ENCODE data around the gene NHS. TPM values are rescaled to one million over a fixed set of nuclear protein-coding genes. Genes with fewer than 3 reads are reported as not detected.
"Not testable (repeated sequence)": the region's sequence is repeated elsewhere in the genome, so short reads cannot be mapped to it uniquely, and the experiment has no call there.

NHS gene
- total RNA-seq, 1 donor from 2014 or later, result 14.2 TPM

DNA sequence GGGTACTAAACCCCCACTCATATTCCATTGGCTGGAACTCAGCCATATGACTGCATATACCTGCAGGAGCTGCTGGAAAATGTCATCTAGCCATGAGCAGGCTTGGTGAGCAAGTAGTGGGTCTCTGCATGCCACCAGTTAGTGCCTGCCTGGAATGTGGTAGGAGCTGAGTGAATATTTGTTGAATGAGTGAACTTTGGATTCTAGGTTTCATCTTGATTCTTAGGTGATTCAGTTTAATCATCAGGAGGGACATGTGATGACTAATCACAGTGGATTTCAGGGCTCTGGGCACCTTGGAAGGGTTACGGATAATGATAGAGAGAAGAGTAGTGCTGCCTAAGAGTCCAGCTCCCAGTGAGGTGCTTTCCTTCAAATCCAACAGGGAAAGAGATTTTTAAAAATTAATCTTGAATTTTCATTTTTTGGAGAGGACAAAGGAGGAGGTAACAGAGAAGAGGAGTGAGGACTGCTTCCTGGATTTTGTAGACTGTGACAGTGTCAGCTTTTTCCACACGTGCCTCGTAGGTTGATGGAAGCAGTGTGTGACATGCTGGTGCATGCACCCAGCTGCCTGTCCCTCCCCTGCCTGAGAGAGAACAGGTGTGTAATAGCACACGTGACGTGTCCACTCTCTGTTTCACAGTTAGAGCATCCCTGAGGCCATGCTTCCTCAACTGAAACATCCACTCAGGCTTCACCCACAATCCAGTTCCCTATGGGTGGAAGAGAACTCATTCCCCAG is 30.4 kb downstream of the NHS start:
- DNase-seq (ENCODE audit: low read depth), result peak; percentile 95

GRCh38 chrX:17409566-17410290 is 34.7 kb downstream of the NHS start:
- no peak for DNase-seq (ENCODE audit: low read depth)

GRCh38 chrX:17410651-17411050 is 35.7 kb downstream of the NHS start:
- DNase-seq (ENCODE audit: low read depth), result no peak

- DNase-seq (ENCODE audit: low read depth), result peak; percentile 65
Measured at GRCh38 chrX:17411205-17411604, 36.2 kb downstream of the NHS start.

DNA sequence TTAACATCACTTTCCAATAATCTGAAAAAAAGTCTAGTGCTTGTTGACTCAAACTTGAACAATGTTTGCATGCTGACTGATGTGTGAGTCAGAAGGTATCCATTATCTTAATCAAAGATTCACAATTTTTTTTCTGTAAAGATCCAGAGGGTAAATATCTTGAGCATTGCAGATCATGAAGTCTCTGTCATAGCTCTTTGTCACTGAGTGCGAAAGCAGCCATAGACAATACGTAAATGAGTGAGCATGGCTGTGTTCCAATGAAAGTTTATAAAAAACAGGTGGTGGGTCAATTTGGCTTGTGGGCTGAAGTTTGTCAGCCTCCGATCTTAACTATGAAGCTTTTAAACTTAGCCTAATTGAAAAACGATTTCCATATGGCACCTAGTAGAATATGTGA is 37.7 kb downstream of the NHS start:
- peak; percentile 88 for DNase-seq (ENCODE audit: low read depth)

- DNase-seq (ENCODE audit: low read depth), result peak; percentile 98
Measured at GRCh38 chrX:17413228-17413627, 38.2 kb downstream of the NHS start.

DNA sequence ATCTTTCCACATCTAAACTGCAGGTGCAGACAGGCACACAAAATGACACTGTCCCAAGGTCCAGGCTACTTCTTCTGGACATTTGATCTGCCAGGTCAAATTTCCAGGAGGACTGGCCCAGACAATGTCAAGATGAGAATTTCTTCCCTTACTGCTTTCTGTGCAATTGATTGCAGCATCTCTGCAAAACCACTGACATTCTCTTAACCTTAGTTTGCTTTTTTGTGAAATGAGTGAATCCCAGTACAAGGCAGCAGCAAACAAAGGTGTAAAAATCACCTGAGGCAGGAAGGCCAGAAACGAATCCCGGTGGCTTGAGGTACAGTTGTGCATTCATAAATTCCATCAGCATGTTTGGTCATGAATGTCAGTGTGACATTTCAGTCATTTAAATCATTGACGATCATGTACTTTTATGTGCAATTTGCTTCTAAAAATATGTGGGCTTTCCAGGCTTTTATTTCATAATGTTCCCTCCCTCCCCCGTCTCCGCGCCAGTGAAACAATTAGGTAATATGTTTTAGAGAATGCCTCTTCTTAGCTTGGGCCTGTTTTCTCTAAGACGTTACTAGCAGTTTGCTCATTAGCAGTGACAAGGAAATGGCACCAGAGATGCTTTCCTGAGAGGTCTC is 39.1 kb downstream of the NHS start:
- peak; percentile 26 for DNase-seq (ENCODE audit: low read depth)

DNA sequence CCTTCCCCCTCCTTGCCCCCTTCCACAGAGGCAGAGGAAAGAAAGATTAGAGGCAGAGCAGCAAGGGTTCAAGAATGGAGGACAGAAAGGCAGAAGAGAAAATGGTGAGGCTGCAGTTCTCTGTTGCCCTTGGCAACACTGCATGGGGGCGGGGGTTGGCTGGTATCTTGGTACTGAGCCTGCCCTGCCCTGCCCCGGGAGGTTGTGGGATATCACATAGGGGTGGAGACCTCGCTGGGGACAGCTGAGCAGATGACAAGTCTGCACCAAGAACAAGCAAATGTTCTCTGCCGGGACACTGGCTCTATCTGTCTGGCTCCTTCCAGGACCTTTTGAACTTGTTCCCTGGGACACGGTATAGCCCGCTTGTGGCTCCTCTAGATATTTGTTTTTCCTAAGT is 39.8 kb downstream of the NHS start:
- DNase-seq (ENCODE audit: low read depth), result no peak

DNA sequence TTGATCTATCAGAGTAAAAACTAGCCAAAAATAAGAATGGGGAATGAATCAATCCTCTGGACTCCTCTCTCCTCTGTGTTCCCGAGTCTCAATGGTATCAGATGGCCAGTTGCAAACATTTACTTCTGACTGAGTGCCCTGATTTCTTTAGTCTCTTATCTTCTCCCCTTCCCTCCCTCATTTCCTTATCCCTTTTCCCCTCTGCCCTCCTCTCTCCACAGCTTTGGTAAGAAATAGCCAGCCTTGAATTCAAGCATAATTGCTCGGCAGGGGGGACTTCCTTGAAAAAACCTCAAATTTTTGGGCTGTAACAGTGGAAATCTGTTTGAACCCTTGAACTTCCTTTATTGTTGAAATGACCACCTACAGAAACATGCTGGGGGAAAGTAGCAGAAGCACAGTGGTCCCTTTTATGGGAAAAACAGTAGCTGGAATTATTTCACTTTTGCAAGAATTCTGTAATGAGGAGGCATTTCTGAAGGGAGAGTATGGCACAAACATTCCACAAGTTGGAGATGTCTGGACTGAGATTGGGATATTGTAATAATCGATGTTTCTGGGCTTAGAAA is 40.3 kb downstream of the NHS start:
- no peak for DNase-seq (ENCODE audit: low read depth)

- no peak for DNase-seq (ENCODE audit: low read depth)
Measured at GRCh38 chrX:17417372-17417771, 42.4 kb downstream of the NHS start.

- DNase-seq (ENCODE audit: low read depth), result no peak
Measured at GRCh38 chrX:17425136-17425535, 50.1 kb downstream of the NHS start.

DNA sequence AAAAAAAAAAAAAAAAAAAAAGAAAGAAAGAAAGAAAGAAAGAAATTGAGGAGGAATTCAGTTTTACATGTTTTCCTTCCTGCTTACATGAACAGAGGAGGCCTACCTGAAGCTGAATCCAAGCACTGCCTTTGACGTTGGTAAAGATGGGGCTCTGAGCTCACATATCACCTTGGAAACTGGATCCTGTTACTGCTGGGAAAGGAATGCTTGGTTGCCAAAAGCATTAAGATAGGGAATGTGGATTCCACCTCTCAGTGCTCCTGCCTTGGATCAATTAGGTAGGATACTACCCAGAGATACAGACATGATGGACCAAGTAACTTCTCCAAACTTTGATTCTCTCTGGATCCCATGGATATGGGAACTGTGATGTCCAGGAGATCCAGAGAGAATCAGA is 50.6 kb downstream of the NHS start:
- DNase-seq (ENCODE audit: low read depth), result no peak

DNA sequence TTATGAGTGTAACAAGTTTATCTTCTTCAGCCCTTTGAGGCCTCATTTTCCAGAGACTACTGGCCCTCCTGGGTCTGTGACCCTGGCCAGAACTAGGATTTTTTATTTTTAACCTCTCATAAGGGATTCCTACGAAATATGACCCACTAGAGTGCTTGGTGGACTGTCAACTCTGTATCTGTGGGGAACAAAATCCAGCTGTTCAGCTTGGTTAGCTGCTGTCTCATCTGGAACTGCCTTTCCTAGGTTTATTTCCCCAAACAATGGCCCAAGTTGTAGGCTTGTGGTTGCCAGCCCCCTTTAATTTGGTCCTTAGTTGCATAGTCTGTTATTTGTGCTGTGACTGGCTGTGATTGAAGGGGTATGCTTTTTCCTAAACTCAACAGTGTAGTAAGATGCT is 56.2 kb downstream of the NHS start:
- DNase-seq (ENCODE audit: low read depth), result no peak

GRCh38 chrX:17432158-17432557 is 57.2 kb downstream of the NHS start:
- no peak for DNase-seq (ENCODE audit: low read depth)

DNA sequence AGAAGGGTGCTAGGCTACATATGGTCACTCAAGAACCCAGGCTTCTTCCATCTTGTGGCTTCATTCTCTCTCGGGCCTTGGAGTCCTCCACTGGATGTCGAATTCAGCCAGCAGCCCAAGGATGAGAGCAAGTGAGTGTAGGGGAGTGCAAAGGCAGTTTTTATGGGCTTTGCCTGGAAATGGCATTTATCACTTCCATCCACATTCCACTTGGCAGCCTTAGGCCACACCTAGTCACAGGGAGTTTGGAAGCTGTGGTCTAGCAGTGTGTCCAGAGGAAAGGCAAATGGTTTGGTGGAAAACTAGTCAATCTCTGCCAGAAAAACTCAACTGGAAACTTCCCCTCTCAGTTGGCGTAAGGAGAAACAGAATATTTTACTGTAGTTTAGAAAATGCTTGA is 59.0 kb downstream of the NHS start:
- peak; percentile 19 for DNase-seq (ENCODE audit: low read depth)

DNA sequence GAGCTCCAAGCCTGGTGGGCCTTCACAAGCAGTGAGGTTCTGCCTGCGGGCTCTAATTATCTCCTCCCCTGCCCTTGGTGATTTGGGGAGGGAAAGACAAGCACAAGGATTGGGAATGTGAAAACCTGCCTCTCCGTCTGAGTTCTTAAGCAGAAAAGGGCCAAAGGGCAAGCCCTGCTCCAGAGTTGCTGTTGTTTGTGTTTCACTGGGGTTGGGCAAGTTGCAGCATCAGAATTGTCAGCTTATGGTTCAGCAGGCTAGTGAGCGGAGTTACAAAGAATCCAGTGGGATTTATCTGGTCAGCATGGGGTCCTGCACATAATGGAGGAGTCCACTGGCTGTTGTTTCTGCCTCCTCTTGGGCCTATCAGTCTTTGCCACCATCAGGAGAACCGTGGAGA is 60.5 kb downstream of the NHS start:
- DNase-seq (ENCODE audit: low read depth), result peak; percentile 19

DNA sequence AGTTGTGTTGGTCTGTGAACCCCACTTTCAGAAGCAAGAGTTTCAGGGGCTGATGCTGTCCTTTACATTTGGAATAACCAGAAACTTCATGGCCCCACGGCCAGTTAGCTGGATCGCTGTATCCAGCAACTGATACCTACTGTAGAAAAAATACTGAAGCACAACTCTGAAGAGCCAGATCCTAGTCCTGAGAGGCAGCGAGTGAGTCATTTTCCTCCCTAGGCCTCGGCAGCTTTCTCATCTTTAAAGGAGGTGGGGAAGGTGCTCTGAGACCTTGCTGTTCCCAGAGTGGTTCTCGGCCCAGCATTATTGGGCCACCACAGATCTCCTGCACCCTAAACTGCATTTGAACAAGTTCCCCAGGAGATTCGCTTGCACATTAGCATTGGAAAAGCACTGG is 63.2 kb downstream of the NHS start:
- DNase-seq (ENCODE audit: low read depth), result no peak

DNA sequence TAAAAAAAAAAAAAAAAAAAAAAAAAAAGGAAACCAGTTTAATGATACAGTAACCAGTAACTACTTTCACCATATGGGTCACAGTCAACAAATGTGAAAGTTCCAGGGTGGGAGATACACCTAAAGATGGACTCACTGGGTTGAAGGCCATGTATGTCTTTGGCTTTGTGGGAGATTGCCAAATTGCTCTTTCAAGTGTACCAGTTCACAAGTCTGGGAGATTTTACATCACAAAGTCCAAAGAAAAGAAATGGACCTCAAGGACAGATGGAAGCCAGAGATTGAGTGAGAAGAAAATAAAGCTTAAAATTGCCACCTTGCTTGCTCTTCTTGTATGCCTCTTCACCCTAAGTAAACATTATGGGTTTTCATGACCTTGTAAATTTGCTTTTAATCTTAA is 65.3 kb downstream of the NHS start:
- no peak for DNase-seq (ENCODE audit: low read depth)

GRCh38 chrX:17440836-17441235 is 65.8 kb downstream of the NHS start:
- no peak for DNase-seq (ENCODE audit: low read depth)

- peak; percentile 28 for DNase-seq (ENCODE audit: low read depth)
Measured at GRCh38 chrX:17441965-17442364, 67.0 kb downstream of the NHS start.

- DNase-seq (ENCODE audit: low read depth), result no peak
Measured at GRCh38 chrX:17442898-17443297, 67.9 kb downstream of the NHS start.

DNA sequence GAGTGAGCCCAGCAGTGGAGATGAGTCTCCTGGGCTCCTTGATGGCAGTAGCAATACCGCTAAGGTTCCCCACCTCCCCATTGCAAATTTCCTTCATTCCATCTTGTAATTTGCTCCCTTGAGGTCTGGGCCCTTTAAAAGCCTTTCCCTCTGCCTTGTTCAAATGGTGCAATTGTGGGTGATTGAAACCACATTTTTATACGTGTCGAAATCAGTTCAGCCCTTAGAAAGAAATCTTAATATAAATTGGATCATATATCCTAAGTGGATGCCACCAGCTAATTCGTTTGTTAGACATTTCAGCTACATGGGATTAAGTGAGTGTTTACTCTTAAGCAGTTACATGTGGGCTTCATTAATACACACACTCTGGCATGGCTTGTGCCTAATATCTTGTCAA is 68.6 kb downstream of the NHS start:
- DNase-seq (ENCODE audit: low read depth), result no peak

GRCh38 chrX:17446269-17446668 is 71.3 kb downstream of the NHS start:
- DNase-seq (ENCODE audit: low read depth), result not testable (repeated sequence)
